Liver (tissue), 9 donors: ENCODE results near the gene API5. TPM values are rescaled to one million over a fixed set of nuclear protein-coding genes. Genes with fewer than 3 reads are reported as not detected.

Source experiments
- DNase-seq: peaks from one replicate; pipeline ENCODE4 v3.0.0-alpha.2; 2017; ENCODE audit warnings: low spot score
- H3K27ac ChIP-seq, 2 donors: one replicate each; pipeline ENCODE4 v1.7.0; 2013; ENCODE audit warnings: inconsistent platforms in 2 of 2, low read length in 2 of 2, control low read depth in 1 of 2, low read depth in 1 of 2, mild to moderate bottlenecking in 1 of 2
- H3K27me3 ChIP-seq, 4 donors: one replicate each; pipeline versions ENCODE4 v1.6.1 to v1.7.0; 2013; ENCODE audit warnings: low read length in 3 of 4, inconsistent platforms in 1 of 4, mild to moderate bottlenecking in 1 of 4, moderate library complexity in 1 of 4; ENCODE audit not compliant: control insufficient read depth in 4 of 4, insufficient read depth in 4 of 4
- H3K36me3 ChIP-seq, 4 donors: one replicate each; pipeline versions ENCODE4 v1.6.1 to v1.7.0; 2013; ENCODE audit warnings: low read length in 3 of 4, mild to moderate bottlenecking in 3 of 4, low read depth in 1 of 4, moderate library complexity in 1 of 4; ENCODE audit not compliant: control insufficient read depth in 4 of 4, insufficient read depth in 3 of 4
- H3K4me1 ChIP-seq, 4 donors: one replicate each; pipeline versions ENCODE4 v1.6.1 to v1.7.0; 2013; ENCODE audit warnings: low read length in 3 of 4, mild to moderate bottlenecking in 3 of 4, moderate library complexity in 1 of 4; ENCODE audit not compliant: control insufficient read depth in 4 of 4, insufficient read depth in 4 of 4
- H3K4me3 ChIP-seq, 3 donors: one replicate each; pipeline versions ENCODE4 v1.6.1 to v1.7.0; 2013; ENCODE audit warnings: low read length in 3 of 3, control low read depth in 1 of 3, low read depth in 1 of 3, mild to moderate bottlenecking in 1 of 3
- H3K9ac ChIP-seq, 2 donors: one replicate each; pipeline ENCODE4 v1.7.0; 2013; ENCODE audit warnings: low read length in 2 of 2, mild to moderate bottlenecking in 2 of 2, moderate library complexity in 2 of 2, control low read depth in 1 of 2, low read depth in 1 of 2
- H3K9me3 ChIP-seq, 4 donors: one replicate each; pipeline versions ENCODE4 v1.6.1 to v1.7.0; 2013; ENCODE audit warnings: low read length in 3 of 4; ENCODE audit not compliant: control insufficient read depth in 4 of 4
- CTCF ChIP-seq: fragments of 150-350 bp; IDR thresholded peaks from 2 replicates; pipeline ENCODE4 v1.5.1; 2017; ENCODE audit warnings: improper control_type of control experiment, low read depth, low read length; ENCODE audit not compliant: missing input control
- EGR1 ChIP-seq, 2 donors: IDR thresholded peaks; 2 replicates each; pipeline ENCODE4 v1.6.1; 2016 to 2018; ENCODE audit warnings: antibody characterized with exemption in 2 of 2, low read depth in 2 of 2
- FOXA1 ChIP-seq: IDR thresholded peaks from 2 replicates; pipeline ENCODE4 v1.6.1; 2016; ENCODE audit warnings: antibody characterized with exemption
- FOXA2 ChIP-seq: IDR thresholded peaks from 2 replicates; pipeline ENCODE4 v1.6.1; 2016; ENCODE audit warnings: antibody characterized with exemption
- GABPA ChIP-seq, 2 donors: IDR thresholded peaks in 1 of 2; conservative IDR thresholded peaks in 1 of 2; 2 replicates each; pipeline ENCODE4 v1.6.1; 2016; ENCODE audit warnings: antibody characterized with exemption in 2 of 2, mild to moderate bottlenecking in 1 of 2, moderate library complexity in 1 of 2
- HNF4A ChIP-seq, 2 donors: conservative IDR thresholded peaks; 2 replicates each; pipeline ENCODE4 v1.6.1; 2016; ENCODE audit warnings: antibody characterized with exemption in 2 of 2, mild to moderate bottlenecking in 2 of 2
- HNF4G ChIP-seq: IDR thresholded peaks from 2 replicates; pipeline ENCODE4 v1.6.1; 2016; ENCODE audit warnings: antibody characterized with exemption
- JUND ChIP-seq, 2 donors: IDR thresholded peaks; 2 replicates each; pipeline ENCODE4 v1.6.1; 2016; ENCODE audit warnings: antibody characterized with exemption in 2 of 2
- NR2F2 ChIP-seq: IDR thresholded peaks from 2 replicates; pipeline ENCODE4 v1.6.1; 2016; ENCODE audit warnings: antibody characterized with exemption
- RAD21 ChIP-seq, 2 donors: IDR thresholded peaks; 2 replicates each; pipeline ENCODE4 v1.6.1; 2016; ENCODE audit warnings: antibody characterized with exemption in 2 of 2, mild to moderate bottlenecking in 2 of 2
- REST ChIP-seq: IDR thresholded peaks from 2 replicates; pipeline ENCODE4 v1.6.1; 2016; ENCODE audit warnings: antibody characterized with exemption, mild to moderate bottlenecking
- RXRA ChIP-seq, 2 donors: IDR thresholded peaks; 2 replicates each; pipeline ENCODE4 v1.6.1; 2017 to 2018; ENCODE audit warnings: antibody characterized with exemption in 2 of 2, mild to moderate bottlenecking in 1 of 2
- SP1 ChIP-seq: IDR thresholded peaks from 2 replicates; pipeline ENCODE4 v1.6.1; 2018; ENCODE audit warnings: antibody characterized with exemption, mild to moderate bottlenecking
- TAF1 ChIP-seq: conservative IDR thresholded peaks from 2 replicates; pipeline ENCODE4 v1.6.1; 2016; ENCODE audit warnings: antibody characterized with exemption, mild to moderate bottlenecking
- YY1 ChIP-seq: IDR thresholded peaks from 2 replicates; pipeline ENCODE4 v1.6.1; 2016; ENCODE audit warnings: antibody characterized with exemption, mild to moderate bottlenecking
- WGBS: extraction: QIAGEN DNeasy Blood & Tissue Kit; methylation state at CpG from one replicate; pipeline ENCODE4 v1.1.7; 2013; 5-methylcytosine and 5-hydroxymethylcytosine counted together
- polyA plus RNA-seq, 2 donors: library from polyadenylated mRNA; stranded (reverse) in 1 of 2; unstranded in 1 of 2; fragments of 200-250 nt in 1 of 2; fragments of >200 nt in 1 of 2; fragmentation: Nextera tagmentation in 1 of 2; extraction: Ambion mirVana in 1 of 2; gene quantifications; one replicate each; pipeline versions ENCODE4 v1.2.1 to v1.2.3, GENCODE V29; 2013 to 2015
- total RNA-seq, 2 donors: library from RNA; depleted of rRNA; stranded (reverse); fragments of >200 nt; gene quantifications; one replicate each; pipeline ENCODE4 v1.2.3, GENCODE V29; 2014
- TF ChIP-seq, protein P1 (sequence below): IDR thresholded peaks from 2 replicates; pipeline ENCODE4 v1.6.1; 2016; ENCODE audit warnings: antibody characterized with exemption
- TF ChIP-seq, protein P2 (sequence below): IDR thresholded peaks from 2 replicates; pipeline ENCODE4 v1.6.1; 2016; ENCODE audit warnings: antibody characterized with exemption
- TF ChIP-seq, protein P3 (sequence below): IDR thresholded peaks from 2 replicates; pipeline ENCODE4 v1.6.1; 2016; ENCODE audit warnings: antibody characterized with exemption
- donor health status: healthy.
- donor health status: healthy.
- donor health status: healthy.
- donor health status: healthy.
- donor health status: healthy.

Gene API5
- total and polyA plus RNA-seq, 4 donors: 23.0 to 61.6 (median 34.2) TPM

GRCh38 chr11:43315966-43316365, 4.2 kb downstream of the API5 start:
- TF ChIP-seq FOXA2 (no peak), RXRA (IDR thresholded peaks at IDR 0.05) (no peak), GABPA (IDR thresholded peaks at IDR 0.05 in 1 of 2, conservative IDR thresholded peaks at IDR 0.05 in 1 of 2) (no peak), FOXA1 (no peak), YY1 (no peak), RAD21 (IDR thresholded peaks at IDR 0.05) (no peak), CTCF (no peak), SP1 (no peak), EGR1 (IDR thresholded peaks at IDR 0.05; ENCODE audit: low read depth in 2 of 2) (no peak), HNF4G (no peak), HNF4A (conservative IDR thresholded peaks at IDR 0.05) (no peak), TAF1 (no peak), NR2F2 (no peak)
- TF ChIP-seq, protein P1, sequence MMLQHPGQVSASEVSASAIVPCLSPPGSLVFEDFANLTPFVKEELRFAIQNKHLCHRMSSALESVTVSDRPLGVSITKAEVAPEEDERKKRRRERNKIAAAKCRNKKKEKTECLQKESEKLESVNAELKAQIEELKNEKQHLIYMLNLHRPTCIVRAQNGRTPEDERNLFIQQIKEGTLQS: no peak
- H3K27me3 ChIP-seq: no peaks in the 10 kb centered on the region
- H3K27ac ChIP-seq: no peak overlapping the region
- no peak for DNase-seq
- 92% methylated on average over 2 of the region's 2 CpGs for WGBS
- peaks cover 5 to 25% (median 16%) of the 10 kb centered on the region in 4 donors for H3K4me1 ChIP-seq
- H3K36me3 ChIP-seq: peaks cover 2 to 16% (median 7%) of the 10 kb centered on the region in 4 donors
- no peak overlapping the region for H3K9ac ChIP-seq
- H3K9me3 ChIP-seq: no peaks in the 10 kb centered on the region
- H3K4me3 ChIP-seq: no peak overlapping the region

- Histone ChIP-seq H3K4me3 (no peak overlapping the region), H3K27ac (no peak overlapping the region), H3K4me1 (peaks cover 5 to 23% (median 15%) of the 10 kb centered on the region in 4 donors), H3K27me3 (no peaks in the 10 kb centered on the region), H3K9ac (no peak overlapping the region), H3K9me3 (no peaks in the 10 kb centered on the region), H3K36me3 (peaks cover 2 to 21% (median 9%) of the 10 kb centered on the region in 4 donors)
- TF ChIP-seq, protein P1: no peak
- TF ChIP-seq, protein P2, sequence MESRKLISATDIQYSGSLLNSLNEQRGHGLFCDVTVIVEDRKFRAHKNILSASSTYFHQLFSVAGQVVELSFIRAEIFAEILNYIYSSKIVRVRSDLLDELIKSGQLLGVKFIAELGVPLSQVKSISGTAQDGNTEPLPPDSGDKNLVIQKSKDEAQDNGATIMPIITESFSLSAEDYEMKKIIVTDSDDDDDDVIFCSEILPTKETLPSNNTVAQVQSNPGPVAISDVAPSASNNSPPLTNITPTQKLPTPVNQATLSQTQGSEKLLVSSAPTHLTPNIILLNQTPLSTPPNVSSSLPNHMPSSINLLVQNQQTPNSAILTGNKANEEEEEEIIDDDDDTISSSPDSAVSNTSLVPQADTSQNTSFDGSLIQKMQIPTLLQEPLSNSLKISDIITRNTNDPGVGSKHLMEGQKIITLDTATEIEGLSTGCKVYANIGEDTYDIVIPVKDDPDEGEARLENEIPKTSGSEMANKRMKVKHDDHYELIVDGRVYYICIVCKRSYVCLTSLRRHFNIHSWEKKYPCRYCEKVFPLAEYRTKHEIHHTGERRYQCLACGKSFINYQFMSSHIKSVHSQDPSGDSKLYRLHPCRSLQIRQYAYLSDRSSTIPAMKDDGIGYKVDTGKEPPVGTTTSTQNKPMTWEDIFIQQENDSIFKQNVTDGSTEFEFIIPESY: no peak
- no peak for TF ChIP-seq HNF4G
- TF ChIP-seq NR2F2: no peak
- no peak for TF ChIP-seq YY1
- TF ChIP-seq GABPA (IDR thresholded peaks at IDR 0.05 in 1 of 2, conservative IDR thresholded peaks at IDR 0.05 in 1 of 2): no peak
- DNase-seq: no peak
- 88% methylated on average over 6 of the region's 6 CpGs for WGBS
Measured at GRCh38 chr11:43316451-43316850, 4.7 kb downstream of the API5 start.

GRCh38 chr11:43327987-43328386, 16.2 kb downstream of the API5 start:
- H3K36me3 ChIP-seq: peaks cover 9 to 91% (median 71%) of the 10 kb centered on the region in 4 donors
- no peak for DNase-seq
- H3K9ac ChIP-seq: no peak overlapping the region
- TF ChIP-seq EGR1 (IDR thresholded peaks at IDR 0.05; ENCODE audit: low read depth in 2 of 2) (no peak), GABPA (IDR thresholded peaks at IDR 0.05 in 1 of 2, conservative IDR thresholded peaks at IDR 0.05 in 1 of 2) (no peak), FOXA1 (no peak), HNF4A (conservative IDR thresholded peaks at IDR 0.05) (no peak), RAD21 (IDR thresholded peaks at IDR 0.05) (no peak), SP1 (no peak), REST (no peak), NR2F2 (no peak), JUND (IDR thresholded peaks at IDR 0.05) (no peak), HNF4G (no peak)
- TF ChIP-seq, protein P3, sequence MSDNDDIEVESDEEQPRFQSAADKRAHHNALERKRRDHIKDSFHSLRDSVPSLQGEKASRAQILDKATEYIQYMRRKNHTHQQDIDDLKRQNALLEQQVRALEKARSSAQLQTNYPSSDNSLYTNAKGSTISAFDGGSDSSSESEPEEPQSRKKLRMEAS: no peak

More at GRCh38 chr11:43327987-43328386, 16.2 kb downstream of the API5 start:
- no peak overlapping the region for H3K27ac ChIP-seq
- WGBS: 62% methylated on average over 2 of the region's 2 CpGs
- no peak overlapping the region for H3K4me3 ChIP-seq
- H3K4me1 ChIP-seq: no peaks in the 10 kb centered on the region
- no peaks in the 10 kb centered on the region for H3K27me3 ChIP-seq
- no peaks in the 10 kb centered on the region for H3K9me3 ChIP-seq
